ENCODE data around the gene RNF138.
"Not testable (repeated sequence)": the region's sequence is repeated elsewhere in the genome, so short reads cannot be mapped to it uniquely, and the experiment has no call there.

Gene RNF138

GRCh38 chr18:32096946-32097345 lies 5.3 kb downstream of the RNF138 start:
- no peak for DNase-seq

GRCh38 chr18:32104516-32104915 lies 12.8 kb downstream of the RNF138 start:
- DNase-seq = no peak

DNA sequence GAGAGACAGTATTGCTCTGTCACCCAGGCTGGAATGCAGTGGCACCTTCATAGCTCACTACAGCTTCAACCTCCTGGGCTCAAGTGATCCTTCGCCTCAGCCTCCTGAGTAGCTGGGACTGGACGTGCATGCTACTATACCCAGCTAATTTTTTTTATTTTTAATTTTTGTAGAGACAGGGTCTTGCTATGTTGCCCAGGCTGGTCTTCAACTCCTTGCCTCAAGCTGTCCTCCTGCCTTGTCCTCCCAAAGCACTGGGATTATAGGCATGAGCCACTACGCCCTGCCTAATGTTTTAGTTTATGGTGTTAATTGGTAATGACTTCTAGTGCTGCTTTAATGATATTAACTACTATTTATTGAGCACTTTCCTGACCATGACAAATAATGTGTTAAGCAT lies 18.3 kb downstream of the RNF138 start:
- no peak for DNase-seq

DNA sequence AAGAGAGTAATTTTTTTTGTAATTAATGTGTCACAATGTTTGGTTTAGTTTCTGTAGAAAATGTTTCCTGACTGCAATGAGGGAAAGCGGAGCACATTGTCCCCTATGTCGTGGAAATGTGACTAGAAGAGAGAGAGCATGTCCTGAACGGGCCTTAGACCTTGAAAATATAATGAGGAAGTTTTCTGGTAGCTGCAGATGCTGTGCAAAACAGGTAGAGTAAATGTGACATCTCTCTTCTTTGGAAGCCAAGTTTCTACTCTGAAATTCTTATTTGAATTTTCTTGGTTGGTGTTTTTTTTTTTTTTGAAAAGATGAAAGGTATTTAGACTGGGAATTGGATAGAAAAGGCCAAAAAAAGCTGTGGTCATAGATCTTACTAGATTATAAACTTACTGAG lies 20.0 kb downstream of the RNF138 start:
- no peak for DNase-seq

DNA sequence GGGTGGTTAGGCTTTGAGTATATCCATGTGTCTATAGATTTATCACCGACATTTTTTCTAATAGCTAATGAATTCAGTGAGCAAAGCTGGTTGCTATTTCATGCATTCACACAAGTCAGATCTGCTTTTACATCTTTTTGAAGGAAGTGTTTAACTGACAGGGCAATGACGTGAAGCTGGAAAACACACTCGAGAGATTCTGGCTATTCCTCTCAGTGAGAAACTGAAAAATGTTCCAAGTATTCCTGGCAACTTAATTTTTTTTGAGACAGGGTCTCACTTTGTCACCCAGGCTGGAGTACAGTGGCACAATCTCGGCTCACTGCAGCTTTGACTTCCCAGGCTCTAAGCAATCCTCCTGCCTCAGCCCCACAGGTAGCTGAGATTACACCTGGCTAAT lies 21.2 kb downstream of the RNF138 start:
- DNase-seq = no peak

DNA sequence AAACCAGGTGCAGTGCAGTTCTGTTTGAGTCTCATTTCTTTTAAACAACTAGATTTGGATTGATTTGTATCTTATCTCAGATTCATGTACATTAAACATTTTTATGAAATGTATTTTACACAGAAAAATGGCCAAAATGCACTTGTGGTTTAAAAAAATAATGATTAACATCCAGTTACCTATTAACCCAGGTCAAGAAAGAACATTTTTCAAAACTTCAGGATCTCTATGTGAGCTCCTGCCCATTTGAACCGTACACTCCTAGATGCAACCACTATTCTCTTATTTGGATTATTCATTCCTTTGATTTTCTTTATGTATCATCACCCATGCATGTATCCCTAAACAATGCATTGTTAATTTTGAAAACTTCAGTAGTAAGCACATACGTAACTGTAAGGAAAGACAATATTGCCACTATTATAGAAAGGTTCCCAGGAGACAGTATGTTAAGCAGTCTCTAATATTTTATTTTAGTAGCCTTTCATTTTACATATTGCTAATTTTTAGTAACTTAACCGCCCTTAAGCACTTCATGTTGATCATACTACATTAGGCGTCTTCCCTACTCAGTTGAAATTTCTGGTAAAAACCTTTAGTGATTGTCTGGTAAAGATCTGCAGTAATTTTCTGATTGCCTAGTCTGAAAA lies 22.7 kb downstream of the RNF138 start:
- DNase-seq = no peak

GRCh38 chr18:32122039-32122438 lies 30.4 kb downstream of the RNF138 start:
- no peak for DNase-seq

DNA sequence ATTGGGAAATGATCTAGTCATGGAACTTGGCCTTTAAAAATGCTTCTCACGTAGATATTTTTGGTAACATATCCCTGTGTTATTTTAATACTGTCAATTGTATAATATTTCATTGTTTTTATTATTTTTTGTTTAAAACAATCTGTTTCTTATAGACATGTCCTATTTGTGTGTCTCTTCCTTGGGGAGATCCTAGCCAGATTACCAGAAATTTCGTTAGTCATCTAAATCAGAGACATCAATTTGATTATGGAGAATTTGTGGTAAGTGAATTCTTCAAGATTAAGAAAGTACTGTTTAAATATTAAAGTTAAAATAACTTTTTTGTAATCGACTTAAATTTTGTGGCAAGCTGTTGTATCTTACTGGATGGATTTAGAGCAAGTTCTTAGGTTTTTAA lies 34.9 kb downstream of the RNF138 start:
- no peak for DNase-seq

DNA sequence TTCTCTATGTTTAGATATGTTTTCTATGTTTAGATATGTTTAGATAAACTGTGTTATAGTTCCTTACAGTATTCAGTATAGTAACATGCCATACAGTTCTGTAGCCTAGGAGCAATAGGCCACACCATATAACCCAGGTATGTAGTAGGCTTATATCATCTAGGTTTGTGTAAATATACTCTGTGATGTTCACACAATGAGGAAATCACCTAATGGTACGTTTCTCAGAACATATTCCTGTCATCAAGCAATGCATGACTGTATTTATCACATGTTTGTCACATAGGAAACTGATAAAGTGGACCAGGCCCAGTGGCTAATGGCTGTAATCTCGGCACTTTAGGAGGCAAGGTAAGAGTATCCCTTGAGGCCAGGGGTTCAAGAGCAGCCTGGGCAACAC lies 44.0 kb downstream of the RNF138 start:
- DNase-seq = no peak

- DNase-seq = no peak
These were observed 46.8 kb downstream of the RNF138 start for GRCh38 chr18:32138332-32138982.

- DNase-seq = peak; percentile 45
These were observed 48.2 kb downstream of the RNF138 start for GRCh38 chr18:32139835-32140283.

GRCh38 chr18:32148185-32148870 lies 56.7 kb downstream of the RNF138 start:
- DNase-seq = no peak

DNA sequence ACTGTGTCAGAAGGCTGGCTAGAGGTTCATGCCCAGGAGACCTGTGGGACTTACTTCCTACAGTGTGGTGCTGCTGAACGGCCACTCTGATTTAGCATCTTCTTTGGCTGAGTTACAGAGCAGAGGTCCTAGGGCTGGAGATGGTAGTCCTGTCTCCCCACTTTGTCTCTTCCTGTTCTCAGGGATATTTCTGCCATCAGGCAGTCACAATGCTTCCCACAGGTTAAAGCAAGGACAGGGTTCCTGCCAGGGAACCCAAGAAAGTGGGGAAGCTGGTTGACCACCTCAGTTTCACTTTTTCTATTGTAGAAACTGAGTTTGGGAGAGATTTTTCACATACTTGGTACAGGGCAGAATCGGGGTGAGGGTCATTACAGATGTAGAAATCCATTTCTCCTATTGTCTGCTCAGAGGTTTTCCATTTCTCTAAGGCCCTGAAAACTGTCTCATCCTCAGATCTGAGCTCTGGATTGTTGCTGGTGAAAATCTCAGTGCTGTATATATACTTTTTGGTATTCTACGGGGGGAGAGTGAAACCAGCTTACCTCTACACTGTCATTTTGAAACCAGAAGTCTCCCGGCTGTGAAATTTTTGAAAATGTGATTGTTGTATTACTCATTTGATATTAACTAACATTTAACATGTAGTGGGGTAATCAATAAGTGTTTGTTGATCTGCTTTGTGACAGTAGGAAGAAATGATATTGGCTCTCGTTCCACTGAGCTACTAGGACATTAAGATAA lies 61.2 kb downstream of the RNF138 start:
- no peak for DNase-seq

GRCh38 chr18:32156855-32157254 lies 65.2 kb downstream of the RNF138 start:
- DNase-seq = no peak

DNA sequence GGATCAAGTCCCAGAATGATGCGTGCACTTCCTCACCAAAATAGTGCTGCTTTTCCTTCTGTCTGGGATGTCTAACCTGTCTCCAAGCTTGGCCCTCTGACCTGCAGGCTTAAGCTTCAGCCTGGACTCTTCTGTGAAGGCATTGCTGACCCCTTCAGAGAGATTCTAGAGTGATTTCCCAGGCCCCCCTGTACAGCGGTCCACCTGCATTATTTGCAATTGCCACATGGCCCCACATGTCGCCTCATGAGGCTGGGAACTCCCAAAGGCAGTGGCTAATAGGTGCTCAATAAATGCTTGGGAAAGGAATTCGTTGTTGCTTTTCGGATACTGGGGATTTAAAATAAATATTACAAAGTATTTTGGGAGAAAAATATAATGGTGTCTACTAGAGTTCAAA lies 65.9 kb downstream of the RNF138 start:
- DNase-seq = no peak

DNA sequence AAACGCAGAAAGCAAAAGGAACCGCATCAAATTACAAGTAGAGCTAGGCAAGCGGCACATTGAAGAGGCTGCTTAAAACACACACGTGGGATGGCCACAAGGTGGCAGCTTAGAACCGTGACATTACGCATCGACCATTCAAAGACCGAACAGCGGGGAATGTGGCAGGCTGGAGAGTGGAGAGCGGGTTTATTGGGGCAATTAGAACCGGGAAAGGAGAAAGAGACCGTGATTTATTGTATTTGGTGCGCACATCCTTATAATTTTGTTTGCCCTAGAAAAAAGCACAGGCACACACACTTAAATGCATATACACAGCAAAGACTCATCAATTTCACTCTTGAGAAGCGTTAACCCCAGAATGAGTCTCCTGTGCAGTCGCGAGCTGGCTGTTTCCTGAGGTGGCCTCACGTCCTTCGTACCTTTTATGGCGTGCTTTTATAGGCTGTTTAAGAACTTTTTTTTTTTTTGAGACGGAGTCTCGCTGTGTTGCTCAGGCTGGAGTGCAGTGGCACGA lies 66.5 kb downstream of the RNF138 start:
- DNase-seq = peak; percentile 83

GRCh38 chr18:32158631-32159030 lies 67.0 kb downstream of the RNF138 start:
- DNase-seq = not testable (repeated sequence)

- DNase-seq = no peak
These were observed 68.9 kb downstream of the RNF138 start for GRCh38 chr18:32160547-32160946.

DNA sequence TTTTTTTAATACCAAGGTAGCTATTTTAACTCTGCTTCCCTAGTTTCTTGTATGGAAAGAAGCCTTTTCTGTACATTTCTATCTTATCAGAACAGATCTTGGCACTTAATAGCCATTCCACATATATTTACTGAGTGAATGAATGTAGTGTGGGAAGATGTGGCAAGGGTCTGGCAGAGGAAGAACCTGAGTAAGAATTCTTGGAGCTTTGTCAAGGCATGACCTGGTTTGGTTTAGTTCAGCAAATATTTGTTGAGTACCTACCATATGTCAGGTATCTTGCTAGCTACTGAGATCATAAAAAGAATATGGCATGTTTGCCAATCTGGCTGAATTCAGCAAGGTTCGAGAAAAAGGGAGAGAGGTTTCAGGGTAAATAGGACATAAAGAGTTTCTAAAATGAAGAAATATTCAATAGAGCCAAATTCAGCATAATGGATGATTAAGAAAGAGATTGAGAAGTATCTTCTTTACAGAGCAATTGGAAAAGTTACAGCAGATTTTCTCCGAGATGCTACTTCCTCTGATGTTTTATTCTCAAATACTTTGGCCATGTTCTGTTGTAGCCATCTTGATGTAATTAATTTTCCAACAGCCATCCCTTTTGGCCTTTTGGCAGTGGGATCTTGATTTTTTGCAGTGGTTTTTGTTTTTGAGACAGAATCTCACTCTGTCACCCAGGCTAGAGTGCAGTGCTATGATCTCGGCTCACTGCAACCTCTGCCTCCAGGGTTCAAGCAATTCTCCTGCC lies 76.5 kb downstream of the RNF138 start:
- DNase-seq = no peak

DNA sequence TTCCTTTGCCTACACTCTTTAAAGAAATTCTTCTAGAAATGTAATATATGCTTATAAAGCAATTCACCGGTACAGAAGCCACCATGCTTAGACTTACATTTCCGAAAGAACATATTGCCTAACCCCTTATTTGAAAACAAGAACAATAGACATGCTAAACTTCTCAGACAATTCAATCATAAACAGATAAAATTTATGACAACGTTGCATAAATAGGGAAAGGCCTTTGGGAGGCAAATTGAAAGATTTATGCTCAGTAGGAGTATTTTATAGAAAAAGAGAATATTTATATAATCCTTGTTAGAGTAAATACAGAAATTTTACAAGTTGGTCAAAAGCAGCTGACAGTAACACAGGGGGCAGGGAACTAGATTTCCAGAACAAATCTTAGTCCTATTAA lies 82.0 kb downstream of the RNF138 start:
- DNase-seq = no peak

- no peak for DNase-seq
These were observed 83.0 kb downstream of the RNF138 start for GRCh38 chr18:32174719-32175118.

- DNase-seq = peak; percentile 66
These were observed 83.6 kb downstream of the RNF138 start for GRCh38 chr18:32175265-32175664.

DNA sequence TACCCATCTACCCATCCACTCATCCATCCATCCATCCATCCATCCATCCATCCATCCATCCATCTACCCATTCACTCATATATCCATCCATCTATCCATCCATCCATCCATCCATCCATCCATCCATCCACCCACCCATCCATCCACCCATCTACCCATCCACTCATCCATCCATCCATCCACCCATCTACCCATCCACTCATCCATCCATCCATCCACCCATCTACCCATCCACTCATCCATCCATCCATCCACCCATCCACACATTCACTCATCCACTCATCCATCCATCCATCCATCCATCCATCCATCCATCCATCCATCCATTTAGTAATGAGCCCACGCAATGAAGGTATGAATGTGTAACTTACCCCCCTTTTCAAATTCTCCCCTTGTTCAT lies 85.1 kb downstream of the RNF138 start:
- not testable (repeated sequence) for DNase-seq
